Liver (tissue), 9 donors: ENCODE results near the gene SLC4A7. TPM values are rescaled to one million over a fixed set of nuclear protein-coding genes. Genes with fewer than 3 reads are reported as not detected.

Experiments used
- DNase-seq: peaks from one replicate; pipeline ENCODE4 v3.0.0-alpha.2; 2017; ENCODE audit warnings: low spot score
- H3K27ac ChIP-seq, 2 donors: one replicate each; pipeline ENCODE4 v1.7.0; 2013; ENCODE audit warnings: inconsistent platforms in 2 of 2, low read length in 2 of 2, control low read depth in 1 of 2, low read depth in 1 of 2, mild to moderate bottlenecking in 1 of 2
- H3K27me3 ChIP-seq, 4 donors: one replicate each; pipeline versions ENCODE4 v1.6.1 to v1.7.0; 2013; ENCODE audit warnings: low read length in 3 of 4, inconsistent platforms in 1 of 4, mild to moderate bottlenecking in 1 of 4, moderate library complexity in 1 of 4; ENCODE audit not compliant: control insufficient read depth in 4 of 4, insufficient read depth in 4 of 4
- H3K36me3 ChIP-seq, 4 donors: one replicate each; pipeline versions ENCODE4 v1.6.1 to v1.7.0; 2013; ENCODE audit warnings: low read length in 3 of 4, mild to moderate bottlenecking in 3 of 4, low read depth in 1 of 4, moderate library complexity in 1 of 4; ENCODE audit not compliant: control insufficient read depth in 4 of 4, insufficient read depth in 3 of 4
- H3K4me1 ChIP-seq, 4 donors: one replicate each; pipeline versions ENCODE4 v1.6.1 to v1.7.0; 2013; ENCODE audit warnings: low read length in 3 of 4, mild to moderate bottlenecking in 3 of 4, moderate library complexity in 1 of 4; ENCODE audit not compliant: control insufficient read depth in 4 of 4, insufficient read depth in 4 of 4
- H3K4me3 ChIP-seq, 3 donors: one replicate each; pipeline versions ENCODE4 v1.6.1 to v1.7.0; 2013; ENCODE audit warnings: low read length in 3 of 3, control low read depth in 1 of 3, low read depth in 1 of 3, mild to moderate bottlenecking in 1 of 3
- H3K9ac ChIP-seq, 2 donors: one replicate each; pipeline ENCODE4 v1.7.0; 2013; ENCODE audit warnings: low read length in 2 of 2, mild to moderate bottlenecking in 2 of 2, moderate library complexity in 2 of 2, control low read depth in 1 of 2, low read depth in 1 of 2
- H3K9me3 ChIP-seq, 4 donors: one replicate each; pipeline versions ENCODE4 v1.6.1 to v1.7.0; 2013; ENCODE audit warnings: low read length in 3 of 4; ENCODE audit not compliant: control insufficient read depth in 4 of 4
- ATF3 ChIP-seq: IDR thresholded peaks from 2 replicates; pipeline ENCODE4 v1.6.1; 2016; ENCODE audit warnings: antibody characterized with exemption
- EGR1 ChIP-seq, 2 donors: IDR thresholded peaks; 2 replicates each; pipeline ENCODE4 v1.6.1; 2016 to 2018; ENCODE audit warnings: antibody characterized with exemption in 2 of 2, low read depth in 2 of 2
- FOXA1 ChIP-seq: IDR thresholded peaks from 2 replicates; pipeline ENCODE4 v1.6.1; 2016; ENCODE audit warnings: antibody characterized with exemption
- GABPA ChIP-seq, 2 donors: IDR thresholded peaks in 1 of 2; conservative IDR thresholded peaks in 1 of 2; 2 replicates each; pipeline ENCODE4 v1.6.1; 2016; ENCODE audit warnings: antibody characterized with exemption in 2 of 2, mild to moderate bottlenecking in 1 of 2, moderate library complexity in 1 of 2
- HNF4A ChIP-seq, 2 donors: conservative IDR thresholded peaks; 2 replicates each; pipeline ENCODE4 v1.6.1; 2016; ENCODE audit warnings: antibody characterized with exemption in 2 of 2, mild to moderate bottlenecking in 2 of 2
- JUND ChIP-seq, 2 donors: IDR thresholded peaks; 2 replicates each; pipeline ENCODE4 v1.6.1; 2016; ENCODE audit warnings: antibody characterized with exemption in 2 of 2
- NR2F2 ChIP-seq: IDR thresholded peaks from 2 replicates; pipeline ENCODE4 v1.6.1; 2016; ENCODE audit warnings: antibody characterized with exemption
- RAD21 ChIP-seq, 2 donors: IDR thresholded peaks; 2 replicates each; pipeline ENCODE4 v1.6.1; 2016; ENCODE audit warnings: antibody characterized with exemption in 2 of 2, mild to moderate bottlenecking in 2 of 2
- RXRA ChIP-seq, 2 donors: IDR thresholded peaks; 2 replicates each; pipeline ENCODE4 v1.6.1; 2017 to 2018; ENCODE audit warnings: antibody characterized with exemption in 2 of 2, mild to moderate bottlenecking in 1 of 2
- SP1 ChIP-seq: IDR thresholded peaks from 2 replicates; pipeline ENCODE4 v1.6.1; 2018; ENCODE audit warnings: antibody characterized with exemption, mild to moderate bottlenecking
- TAF1 ChIP-seq: conservative IDR thresholded peaks from 2 replicates; pipeline ENCODE4 v1.6.1; 2016; ENCODE audit warnings: antibody characterized with exemption, mild to moderate bottlenecking
- WGBS: extraction: QIAGEN DNeasy Blood & Tissue Kit; methylation state at CpG from one replicate; pipeline ENCODE4 v1.1.7; 2013; 5-methylcytosine and 5-hydroxymethylcytosine counted together
- polyA plus RNA-seq, 2 donors: library from polyadenylated mRNA; stranded (reverse) in 1 of 2; unstranded in 1 of 2; fragments of 200-250 nt in 1 of 2; fragments of >200 nt in 1 of 2; fragmentation: Nextera tagmentation in 1 of 2; extraction: Ambion mirVana in 1 of 2; gene quantifications; one replicate each; pipeline versions ENCODE4 v1.2.1 to v1.2.3, GENCODE V29; 2013 to 2015
- total RNA-seq, 2 donors: library from RNA; depleted of rRNA; stranded (reverse); fragments of >200 nt; gene quantifications; one replicate each; pipeline ENCODE4 v1.2.3, GENCODE V29; 2014
- TF ChIP-seq, protein P1 (sequence below): IDR thresholded peaks from 2 replicates; pipeline ENCODE4 v1.6.1; 2016; ENCODE audit warnings: antibody characterized with exemption, mild to moderate bottlenecking
- TF ChIP-seq, protein P2 (sequence below): IDR thresholded peaks from 2 replicates; pipeline ENCODE4 v1.6.1; 2016; ENCODE audit warnings: antibody characterized with exemption
- TF ChIP-seq, protein P3 (sequence below): IDR thresholded peaks from 2 replicates; pipeline ENCODE4 v1.6.1; 2016; ENCODE audit warnings: antibody characterized with exemption
- TF ChIP-seq, protein P4 (sequence below): fragments of 150-350 bp; IDR thresholded peaks from 2 replicates; pipeline ENCODE4 v1.5.1; 2017; ENCODE audit warnings: improper control_type of control experiment, low read depth, low read length; ENCODE audit not compliant: missing input control
- donor health status: healthy.
- donor health status: healthy.
- donor health status: healthy.
- donor health status: healthy.
- donor health status: healthy.

Gene SLC4A7
- total and polyA plus RNA-seq, 4 donors: 0.76 to 9.8 (median 4.1) TPM

GRCh38 chr3:27507111-27507510, 22.9 kb upstream of the SLC4A7 start:
- Histone ChIP-seq H3K9me3 (no peaks in the 10 kb centered on the region), H3K9ac (no peak overlapping the region)

DNA sequence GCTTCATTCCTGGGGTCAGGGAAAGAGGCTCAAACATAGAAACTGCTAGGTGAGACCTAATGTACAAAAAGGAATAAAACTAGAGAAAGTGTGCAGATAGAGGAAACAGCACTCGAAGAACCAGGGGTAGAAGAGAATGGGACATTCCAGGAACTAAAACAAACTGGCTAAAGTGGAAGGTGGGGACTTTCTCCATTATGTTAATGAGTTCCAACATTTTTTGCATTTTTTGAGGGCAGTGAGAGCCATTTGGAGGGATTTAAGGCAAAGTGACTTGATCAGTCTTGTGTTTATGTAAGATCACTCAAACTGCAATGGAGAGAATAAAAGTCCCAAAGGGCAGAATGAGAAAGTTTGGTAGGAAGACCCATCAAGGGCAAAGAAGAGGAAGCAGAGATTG, 20.6 kb upstream of the SLC4A7 start:
- no peaks in the 10 kb centered on the region for H3K27me3 ChIP-seq
- no peaks in the 10 kb centered on the region for H3K4me1 ChIP-seq
- 85% methylated on average over 1 of the region's 1 CpG for WGBS
- no peak overlapping the region for H3K4me3 ChIP-seq
- no peak overlapping the region for H3K9ac ChIP-seq
- no peaks in the 10 kb centered on the region for H3K36me3 ChIP-seq
- no peak for DNase-seq
- H3K9me3 ChIP-seq: no peaks in the 10 kb centered on the region
- H3K27ac ChIP-seq: no peak overlapping the region
- TF ChIP-seq, protein P1, sequence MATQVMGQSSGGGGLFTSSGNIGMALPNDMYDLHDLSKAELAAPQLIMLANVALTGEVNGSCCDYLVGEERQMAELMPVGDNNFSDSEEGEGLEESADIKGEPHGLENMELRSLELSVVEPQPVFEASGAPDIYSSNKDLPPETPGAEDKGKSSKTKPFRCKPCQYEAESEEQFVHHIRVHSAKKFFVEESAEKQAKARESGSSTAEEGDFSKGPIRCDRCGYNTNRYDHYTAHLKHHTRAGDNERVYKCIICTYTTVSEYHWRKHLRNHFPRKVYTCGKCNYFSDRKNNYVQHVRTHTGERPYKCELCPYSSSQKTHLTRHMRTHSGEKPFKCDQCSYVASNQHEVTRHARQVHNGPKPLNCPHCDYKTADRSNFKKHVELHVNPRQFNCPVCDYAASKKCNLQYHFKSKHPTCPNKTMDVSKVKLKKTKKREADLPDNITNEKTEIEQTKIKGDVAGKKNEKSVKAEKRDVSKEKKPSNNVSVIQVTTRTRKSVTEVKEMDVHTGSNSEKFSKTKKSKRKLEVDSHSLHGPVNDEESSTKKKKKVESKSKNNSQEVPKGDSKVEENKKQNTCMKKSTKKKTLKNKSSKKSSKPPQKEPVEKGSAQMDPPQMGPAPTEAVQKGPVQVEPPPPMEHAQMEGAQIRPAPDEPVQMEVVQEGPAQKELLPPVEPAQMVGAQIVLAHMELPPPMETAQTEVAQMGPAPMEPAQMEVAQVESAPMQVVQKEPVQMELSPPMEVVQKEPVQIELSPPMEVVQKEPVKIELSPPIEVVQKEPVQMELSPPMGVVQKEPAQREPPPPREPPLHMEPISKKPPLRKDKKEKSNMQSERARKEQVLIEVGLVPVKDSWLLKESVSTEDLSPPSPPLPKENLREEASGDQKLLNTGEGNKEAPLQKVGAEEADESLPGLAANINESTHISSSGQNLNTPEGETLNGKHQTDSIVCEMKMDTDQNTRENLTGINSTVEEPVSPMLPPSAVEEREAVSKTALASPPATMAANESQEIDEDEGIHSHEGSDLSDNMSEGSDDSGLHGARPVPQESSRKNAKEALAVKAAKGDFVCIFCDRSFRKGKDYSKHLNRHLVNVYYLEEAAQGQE: no peak
- TF ChIP-seq, protein P2, sequence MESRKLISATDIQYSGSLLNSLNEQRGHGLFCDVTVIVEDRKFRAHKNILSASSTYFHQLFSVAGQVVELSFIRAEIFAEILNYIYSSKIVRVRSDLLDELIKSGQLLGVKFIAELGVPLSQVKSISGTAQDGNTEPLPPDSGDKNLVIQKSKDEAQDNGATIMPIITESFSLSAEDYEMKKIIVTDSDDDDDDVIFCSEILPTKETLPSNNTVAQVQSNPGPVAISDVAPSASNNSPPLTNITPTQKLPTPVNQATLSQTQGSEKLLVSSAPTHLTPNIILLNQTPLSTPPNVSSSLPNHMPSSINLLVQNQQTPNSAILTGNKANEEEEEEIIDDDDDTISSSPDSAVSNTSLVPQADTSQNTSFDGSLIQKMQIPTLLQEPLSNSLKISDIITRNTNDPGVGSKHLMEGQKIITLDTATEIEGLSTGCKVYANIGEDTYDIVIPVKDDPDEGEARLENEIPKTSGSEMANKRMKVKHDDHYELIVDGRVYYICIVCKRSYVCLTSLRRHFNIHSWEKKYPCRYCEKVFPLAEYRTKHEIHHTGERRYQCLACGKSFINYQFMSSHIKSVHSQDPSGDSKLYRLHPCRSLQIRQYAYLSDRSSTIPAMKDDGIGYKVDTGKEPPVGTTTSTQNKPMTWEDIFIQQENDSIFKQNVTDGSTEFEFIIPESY: no peak
- no peak for TF ChIP-seq RAD21 (IDR thresholded peaks at IDR 0.05)
- no peak for TF ChIP-seq GABPA (IDR thresholded peaks at IDR 0.05 in 1 of 2, conservative IDR thresholded peaks at IDR 0.05 in 1 of 2)
- no peak for TF ChIP-seq NR2F2
- TF ChIP-seq FOXA1: no peak

More at GRCh38 chr3:27507111-27507510, 22.9 kb upstream of the SLC4A7 start:
- TF ChIP-seq, protein P3, sequence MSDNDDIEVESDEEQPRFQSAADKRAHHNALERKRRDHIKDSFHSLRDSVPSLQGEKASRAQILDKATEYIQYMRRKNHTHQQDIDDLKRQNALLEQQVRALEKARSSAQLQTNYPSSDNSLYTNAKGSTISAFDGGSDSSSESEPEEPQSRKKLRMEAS: no peak
- TF ChIP-seq, protein P4, sequence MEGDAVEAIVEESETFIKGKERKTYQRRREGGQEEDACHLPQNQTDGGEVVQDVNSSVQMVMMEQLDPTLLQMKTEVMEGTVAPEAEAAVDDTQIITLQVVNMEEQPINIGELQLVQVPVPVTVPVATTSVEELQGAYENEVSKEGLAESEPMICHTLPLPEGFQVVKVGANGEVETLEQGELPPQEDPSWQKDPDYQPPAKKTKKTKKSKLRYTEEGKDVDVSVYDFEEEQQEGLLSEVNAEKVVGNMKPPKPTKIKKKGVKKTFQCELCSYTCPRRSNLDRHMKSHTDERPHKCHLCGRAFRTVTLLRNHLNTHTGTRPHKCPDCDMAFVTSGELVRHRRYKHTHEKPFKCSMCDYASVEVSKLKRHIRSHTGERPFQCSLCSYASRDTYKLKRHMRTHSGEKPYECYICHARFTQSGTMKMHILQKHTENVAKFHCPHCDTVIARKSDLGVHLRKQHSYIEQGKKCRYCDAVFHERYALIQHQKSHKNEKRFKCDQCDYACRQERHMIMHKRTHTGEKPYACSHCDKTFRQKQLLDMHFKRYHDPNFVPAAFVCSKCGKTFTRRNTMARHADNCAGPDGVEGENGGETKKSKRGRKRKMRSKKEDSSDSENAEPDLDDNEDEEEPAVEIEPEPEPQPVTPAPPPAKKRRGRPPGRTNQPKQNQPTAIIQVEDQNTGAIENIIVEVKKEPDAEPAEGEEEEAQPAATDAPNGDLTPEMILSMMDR: no peak
- TF ChIP-seq RXRA (IDR thresholded peaks at IDR 0.05) (no peak), JUND (IDR thresholded peaks at IDR 0.05) (no peak), RAD21 (IDR thresholded peaks at IDR 0.05) (no peak), EGR1 (IDR thresholded peaks at IDR 0.05; ENCODE audit: low read depth in 2 of 2) (no peak), ATF3 (no peak), HNF4A (conservative IDR thresholded peaks at IDR 0.05) (no peak), TAF1 (no peak), GABPA (IDR thresholded peaks at IDR 0.05 in 1 of 2, conservative IDR thresholded peaks at IDR 0.05 in 1 of 2) (no peak), SP1 (no peak), NR2F2 (no peak)
- TF ChIP-seq, protein P1: no peak
- TF ChIP-seq, protein P2: no peak
- Histone ChIP-seq H3K4me3 (no peak overlapping the region), H3K36me3 (no peaks in the 10 kb centered on the region), H3K27ac (no peak overlapping the region), H3K27me3 (no peaks in the 10 kb centered on the region), H3K4me1 (no peaks in the 10 kb centered on the region)
- 81% methylated on average over 1 of the region's 1 CpG for WGBS
- DNase-seq: no peak
